H1 (cell line): ENCODE results near the gene GCSH. TPM values are rescaled to one million over a fixed set of nuclear protein-coding genes. Genes with fewer than 3 reads are reported as not detected.

ENCODE experiments used
- ATF2 ChIP-seq: IDR thresholded peaks from 2 replicates; pipeline ENCODE4 v1.6.1; 2012; ENCODE audit warnings: low read length, inconsistent platforms
- CHD7 ChIP-seq: fragments of 300-600 bp; sonication (generic); IDR thresholded peaks from 2 replicates; pipeline ENCODE4 v1.7.1; 2012; ENCODE audit warnings: low read length, moderate library complexity, mild to moderate bottlenecking, inconsistent platforms; ENCODE audit not compliant: insufficient replicate concordance
- KDM5A ChIP-seq: fragments of 200-600 bp; IDR thresholded peaks from 2 replicates; pipeline ENCODE4 v1.7.1; 2012; ENCODE audit warnings: mild to moderate bottlenecking, low read length, inconsistent platforms, mixed read lengths
- NRF1 ChIP-seq: IDR thresholded peaks from 2 replicates; pipeline ENCODE4 v1.6.1; 2011; ENCODE audit warnings: mild to moderate bottlenecking, low read depth, low read length, improper control_type of control experiment
- POLR2AphosphoS5 ChIP-seq: IDR thresholded peaks from 2 replicates; pipeline ENCODE4 v1.6.1; 2011; ENCODE audit warnings: low read depth, low read length
- RFX5 ChIP-seq: IDR thresholded peaks from 2 replicates; pipeline ENCODE4 v1.6.1; 2011; ENCODE audit warnings: low read depth, low read length, improper control_type of control experiment, borderline replicate concordance
- SIRT6 ChIP-seq: IDR thresholded peaks from one replicate; pipeline ENCODE4 v1.7.1; 2012; ENCODE audit warnings: low read length, inconsistent platforms
- SUZ12 ChIP-seq: fragments of 200-600 bp; sonication (generic); IDR thresholded peaks from 2 replicates; pipeline ENCODE4 v1.6.1; 2012; ENCODE audit warnings: mild to moderate bottlenecking, inconsistent platforms, low read length, moderate library complexity, mixed read lengths
- TBP ChIP-seq: IDR thresholded peaks from 2 replicates; pipeline ENCODE4 v1.6.1; 2011; ENCODE audit warnings: low read depth, low read length, improper control_type of control experiment
- USF2 ChIP-seq: IDR thresholded peaks from 2 replicates; pipeline ENCODE4 v1.6.1; 2011; ENCODE audit warnings: low read length, improper control_type of control experiment
- polyA plus RNA-seq, 7 experiments: library from polyadenylated mRNA; depleted of rRNA in 3 of 7; stranded (reverse) in 5 of 7; unstranded in 2 of 7; fragments of >200 nt in 5 of 7; fragments of 200-250 nt in 2 of 7; gene quantifications; 1 replicate in 5 of 7; 2 replicates in 1 of 7; 4 replicates in 1 of 7; pipeline versions ENCODE4 v1.2.1 to v1.2.3, GENCODE V29; 2011 to 2013; ENCODE audit warnings: missing spikeins in 2 of 7, mixed read lengths in 2 of 7
- total RNA-seq: library from RNA; stranded (reverse); fragmentation: NEBNext Ultra II Directional; extraction: Animal tissue kit (Norgen Biotek cat#: 25700); gene quantifications from 2 replicates; pipeline ENCODE4 v1.2.1, GENCODE V29; 2021

GCSH gene
- total and polyA plus RNA-seq, 2 of the 8 experiments (the other 6 are each of a cell fraction or from before 2014, with no cell fraction given) = 28.2 to 108 TPM

- TF ChIP-seq CHD7 = no peak
- no peak for TF ChIP-seq SUZ12
- TF ChIP-seq ATF2 = no peak
- TF ChIP-seq TBP = no peak
- TF ChIP-seq POLR2AphosphoS5 = no peak
- TF ChIP-seq RFX5 = no peak
- no peak for TF ChIP-seq KDM5A
- TF ChIP-seq USF2 = no peak
- TF ChIP-seq NRF1 = no peak
- TF ChIP-seq SIRT6 = no peak
Observed at GRCh38 chr16:81080233-81080632, 16.0 kb downstream of the GCSH start (continued).
